GM23338 (cell line): ENCODE results near the gene SLC37A3.

Experiments
- CTCF ChIP-seq, 2 experiments: fragments of 200-600 bp in 1 of 2; sonication (generic) in 1 of 2; conservative IDR thresholded peaks; 2 replicates each; pipeline versions ENCODE4 v1.5.1 to v1.6.1; 2016 to 2017; ENCODE audit warnings: antibody characterized with exemption in 2 of 2, low read depth in 2 of 2, mild to moderate bottlenecking in 2 of 2, moderate library complexity in 1 of 2
- EZH2 ChIP-seq: fragments of 200-600 bp; sonication (generic); IDR thresholded peaks from one replicate; pipeline ENCODE4 v1.8.0; 2017; ENCODE audit warnings: antibody characterized with exemption, mild to moderate bottlenecking, low read depth; ENCODE audit not compliant: unreplicated experiment
- EZH2phosphoT487 ChIP-seq: fragments of 200-600 bp; sonication (generic); IDR thresholded peaks from one replicate; pipeline ENCODE4 v1.8.1; 2018; ENCODE audit warnings: antibody characterized with exemption; ENCODE audit not compliant: unreplicated experiment
- JUNB ChIP-seq: IDR thresholded peaks from one replicate; pipeline ENCODE4 v1.6.1; 2016; ENCODE audit warnings: antibody characterized with exemption; ENCODE audit not compliant: unreplicated experiment
- POLR2AphosphoS5 ChIP-seq: IDR thresholded peaks from 2 replicates; pipeline ENCODE4 v1.6.1; 2016; ENCODE audit warnings: antibody characterized with exemption, low read depth
- ZNF331 ChIP-seq: fragments of 250-450 bp; sonication (Bioruptor Pico); IDR thresholded peaks from 2 replicates; pipeline ENCODE4 v1.5.0; 2020; ENCODE audit warnings: low read depth, mild to moderate bottlenecking, moderate library complexity

GRCh38 chr7:140375892-140376730, 22.2 kb downstream of the SLC37A3 start:
- TF ChIP-seq CTCF (conservative IDR thresholded peaks at IDR 0.05; ENCODE audit: low read depth in 2 of 2) (no peak), EZH2phosphoT487 (no peak), POLR2AphosphoS5 (no peak), EZH2 (no peak), ZNF331 (CRISPR knock-in tag) (no peak), JUNB (no peak)
